Measurements from ENCODE around the gene PIWIL1.

DNA sequence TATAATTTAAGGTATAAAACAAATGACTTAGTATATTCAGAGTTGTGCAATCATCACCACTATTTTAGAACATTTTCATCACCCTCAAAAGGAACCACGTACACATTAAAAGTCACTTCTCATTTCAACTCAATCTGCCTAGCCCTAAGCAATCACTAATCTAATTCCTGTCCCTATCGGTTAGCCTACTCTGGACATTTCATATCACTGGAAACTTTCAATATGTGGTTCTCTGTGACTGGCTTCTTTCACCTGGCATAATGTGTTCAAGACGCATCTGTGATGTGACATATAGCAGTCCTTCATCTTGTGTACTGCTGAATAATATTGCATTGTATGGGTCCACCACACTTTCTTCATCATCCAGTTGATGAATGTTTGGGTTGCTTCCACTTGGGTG, 15.4 kb upstream of the PIWIL1 start:
- TF ChIP-seq, protein P1, sequence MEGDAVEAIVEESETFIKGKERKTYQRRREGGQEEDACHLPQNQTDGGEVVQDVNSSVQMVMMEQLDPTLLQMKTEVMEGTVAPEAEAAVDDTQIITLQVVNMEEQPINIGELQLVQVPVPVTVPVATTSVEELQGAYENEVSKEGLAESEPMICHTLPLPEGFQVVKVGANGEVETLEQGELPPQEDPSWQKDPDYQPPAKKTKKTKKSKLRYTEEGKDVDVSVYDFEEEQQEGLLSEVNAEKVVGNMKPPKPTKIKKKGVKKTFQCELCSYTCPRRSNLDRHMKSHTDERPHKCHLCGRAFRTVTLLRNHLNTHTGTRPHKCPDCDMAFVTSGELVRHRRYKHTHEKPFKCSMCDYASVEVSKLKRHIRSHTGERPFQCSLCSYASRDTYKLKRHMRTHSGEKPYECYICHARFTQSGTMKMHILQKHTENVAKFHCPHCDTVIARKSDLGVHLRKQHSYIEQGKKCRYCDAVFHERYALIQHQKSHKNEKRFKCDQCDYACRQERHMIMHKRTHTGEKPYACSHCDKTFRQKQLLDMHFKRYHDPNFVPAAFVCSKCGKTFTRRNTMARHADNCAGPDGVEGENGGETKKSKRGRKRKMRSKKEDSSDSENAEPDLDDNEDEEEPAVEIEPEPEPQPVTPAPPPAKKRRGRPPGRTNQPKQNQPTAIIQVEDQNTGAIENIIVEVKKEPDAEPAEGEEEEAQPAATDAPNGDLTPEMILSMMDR (IDR thresholded peaks at IDR 0.05): no peak
- TF ChIP-seq POLR2A (IDR thresholded peaks at IDR 0.05): no peak
